B cell (primary cell): ENCODE measurements around the gene TMEM80. TPM values are rescaled to one million over a fixed set of nuclear protein-coding genes. Genes with fewer than 3 reads are reported as not detected.

Experiments
- ATAC-seq: fragments of 200-7000 bp; cut with Tn5 transposase; one replicate; pipeline ENCODE4 v1.10.0; 2021; ENCODE audit warnings: low read depth, mild to moderate bottlenecking, moderate number of reproducible peaks, moderate library complexity
- CTCF ChIA-PET: fragments of 350-600 bp; sonication (Branson Sonifier 250); formaldehyde crosslinking; loops from one replicate; lab custom pipeline; 2021; ENCODE audit warnings: antibody characterized with exemption, inconsistent platforms; lab: Charles Lee
- POLR2A ChIA-PET: fragments of 350-600 bp; sonication (Branson Sonifier 250); formaldehyde crosslinking; loops from one replicate; lab custom pipeline; 2021; ENCODE audit warnings: antibody characterized with exemption; lab: Charles Lee
- DNase-seq: peaks from one replicate; pipeline ENCODE4 v3.0.0; 2013
- H2AFZ ChIP-seq: 2 replicates; pipeline ENCODE4 v1.6.1; 2012; ENCODE audit warnings: mild to moderate bottlenecking, low read depth, low read length; ENCODE audit not compliant: insufficient read depth, poor library complexity, severe bottlenecking
- H3K27ac ChIP-seq, 2 donors: 1 replicate in 1 of 2; 2 replicates in 1 of 2; pipeline ENCODE4 v1.5.1; 2012 to 2013; ENCODE audit warnings: low read length in 2 of 2, mild to moderate bottlenecking in 2 of 2, moderate library complexity in 1 of 2
- H3K27me3 ChIP-seq, 4 experiments: fragments of 200-600 bp in 1 of 4; sonication (generic) in 1 of 4; replicated peaks in 1 of 4; 1 replicate in 2 of 4; 2 replicates in 2 of 4; pipeline versions ENCODE4 v1.6.1 to v1.7.0; 2013 to 2016; ENCODE audit warnings: low read length in 3 of 4, mild to moderate bottlenecking in 2 of 4, mixed read lengths in 1 of 4, moderate library complexity in 1 of 4; ENCODE audit not compliant: insufficient read depth in 4 of 4, control insufficient read depth in 3 of 4; ENCODE audit errors: control extremely low read depth in 1 of 4
- H3K36me3 ChIP-seq, 2 experiments: replicated peaks in 1 of 2; 1 replicate in 1 of 2; 2 replicates in 1 of 2; pipeline versions ENCODE4 v1.6.1 to v1.7.1; 2013; ENCODE audit warnings: low read length in 1 of 2; ENCODE audit not compliant: insufficient read depth in 2 of 2, control insufficient read depth in 1 of 2; ENCODE audit errors: control extremely low read depth in 1 of 2, extremely low read depth in 1 of 2
- H3K4me1 ChIP-seq, 2 donors: fragments of 200-600 bp in 1 of 2; sonication (generic) in 1 of 2; 1 replicate in 1 of 2; 2 replicates in 1 of 2; pipeline versions ENCODE4 v1.5.1 to v1.6.1; 2013 to 2017; ENCODE audit warnings: low read length in 2 of 2; ENCODE audit not compliant: control insufficient read depth in 2 of 2, insufficient read depth in 2 of 2
- H3K4me2 ChIP-seq: replicated peaks from 2 replicates; pipeline ENCODE3; 2012; ENCODE audit warnings: mild to moderate bottlenecking, low read depth, low read length; ENCODE audit not compliant: poor library complexity, severe bottlenecking
- H3K4me3 ChIP-seq, 5 experiments: fragments of 200-600 bp in 1 of 5; sonication (generic) in 1 of 5; 1 replicate in 3 of 5; 2 replicates in 2 of 5; pipeline versions ENCODE4 v1.5.1 to v1.7.0; 2011 to 2016; ENCODE audit warnings: low read length in 4 of 5, mild to moderate bottlenecking in 4 of 5, low read depth in 2 of 5, control low read depth in 1 of 5, moderate library complexity in 1 of 5; ENCODE audit not compliant: insufficient read depth in 1 of 5; ENCODE audit errors: control extremely low read depth in 1 of 5, extremely low read depth in 1 of 5
- H3K79me2 ChIP-seq: fragments of 200-600 bp; sonication (generic); one replicate; pipeline ENCODE4 v1.6.0; 2016; ENCODE audit warnings: low read length; ENCODE audit not compliant: control insufficient read depth, insufficient read depth
- H3K9ac ChIP-seq: fragments of 200-600 bp; sonication (generic); 2 replicates; pipeline ENCODE4 v1.6.1; 2017; ENCODE audit warnings: mild to moderate bottlenecking, low read length, moderate library complexity
- H3K9me3 ChIP-seq, 3 donors: one replicate each; pipeline versions ENCODE4 v1.6.1 to v1.7.1; 2013; ENCODE audit warnings: low read length in 2 of 3; ENCODE audit not compliant: control insufficient read depth in 2 of 3, insufficient read depth in 1 of 3; ENCODE audit errors: control extremely low read depth in 1 of 3
- H4K20me1 ChIP-seq: 2 replicates; pipeline ENCODE4 v1.6.0; 2012; ENCODE audit warnings: mild to moderate bottlenecking, low read length; ENCODE audit not compliant: insufficient read depth, control insufficient read depth, poor library complexity, severe bottlenecking
- H3K27ac Mint-ChIP-seq: one replicate; pipeline ENCODE4 v1.8.0; 2021; ENCODE audit warnings: mixed read lengths
- H3K27me3 Mint-ChIP-seq: one replicate; pipeline ENCODE4 v1.8.0; 2021; ENCODE audit warnings: mixed read lengths
- H3K4me1 Mint-ChIP-seq: one replicate; pipeline ENCODE4 v1.8.0; 2021; ENCODE audit warnings: mixed read lengths
- H3K4me3 Mint-ChIP-seq: one replicate; pipeline ENCODE4 v1.8.0; 2021; ENCODE audit warnings: mixed read lengths
- H3K9me3 Mint-ChIP-seq: one replicate; pipeline ENCODE4 v1.8.0; 2022; ENCODE audit warnings: mixed read lengths; ENCODE audit not compliant: insufficient read depth
- CTCF ChIP-seq: fragments of 200-600 bp; IDR thresholded peaks from one replicate; pipeline ENCODE4 v1.8.0; 2022; ENCODE audit warnings: antibody characterized with exemption, mild to moderate bottlenecking
- EZH2 ChIP-seq: IDR thresholded peaks from 2 replicates; pipeline ENCODE4 v1.6.1; 2012; ENCODE audit warnings: borderline replicate concordance, low read depth, mild to moderate bottlenecking, moderate library complexity, low read length; ENCODE audit not compliant: insufficient read depth, poor library complexity, severe bottlenecking
- WGBS: methylation state at CpG from one replicate; pipeline ENCODE4 v1.1.5; 2013; ENCODE audit warnings: missing lambda C conversion rate; ENCODE audit not compliant: insufficient coverage; 5-methylcytosine and 5-hydroxymethylcytosine counted together
- intact Hi-C: fragments of 100-400 bp; cut with micrococcal nuclease; formaldehyde crosslinking; loops from one replicate; pipeline ENCODE4 v1.10.0; 2022
- polyA plus RNA-seq: library from polyadenylated mRNA; depleted of rRNA; stranded (reverse); fragments of >200 nt; gene quantifications from 2 replicates; pipeline ENCODE4 v1.2.3, GENCODE V29; 2012
- total RNA-seq, 2 donors: library from RNA; stranded (reverse); fragments of 120-200 nt in 1 of 2; gene quantifications; 1 replicate in 1 of 2; 2 replicates in 1 of 2; pipeline versions ENCODE4 v1.2.3 to v1.2.4, GENCODE V29; 2013 to 2022

The TMEM80 gene
- total and polyA plus RNA-seq, 2 donors (not counting 1 experiment from before 2014, with no cell fraction given), result 72.5 to 84.1 TPM

DNA sequence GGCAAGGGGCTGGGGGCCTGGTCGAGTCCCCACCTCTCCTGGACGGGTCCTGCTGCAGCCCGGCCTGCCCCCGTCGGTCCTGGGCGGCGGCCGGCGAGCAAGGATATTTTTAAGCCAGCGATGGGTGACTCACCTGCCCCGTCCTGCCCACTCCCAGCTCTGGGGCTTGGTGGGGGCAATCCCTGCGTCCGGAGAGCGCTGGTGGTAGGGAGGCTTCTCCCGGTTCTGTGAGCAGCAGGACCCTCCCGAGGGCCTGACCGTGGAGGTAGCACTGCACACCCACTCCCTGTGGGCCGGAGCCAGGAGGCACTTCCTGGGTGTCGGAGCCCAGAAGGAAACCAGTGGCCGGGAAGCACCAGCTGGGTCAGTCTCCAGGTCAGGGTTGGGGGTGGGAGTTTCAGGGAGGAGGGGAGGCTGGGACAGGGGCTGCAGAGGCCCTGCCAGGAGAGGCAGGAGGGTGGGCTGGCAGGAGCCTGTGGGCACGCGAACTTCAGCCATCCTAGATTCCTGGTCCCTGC, 10.9 kb downstream of the TMEM80 start:
- no peak for ATAC-seq
- peaks cover 0 to 4% (median 0%) of the 10 kb centered on the region in 3 donors for H3K9me3 ChIP-seq
- H3K27me3 Mint-ChIP-seq, result peaks cover 12% of the 10 kb centered on the region
- intact Hi-C loops, result no loop called here
- H3K9ac ChIP-seq, result no peak overlapping the region
- DNase-seq, result no peak
- H3K9me3 Mint-ChIP-seq, result no peaks in the 10 kb centered on the region
- H3K4me3 ChIP-seq, result no peak overlapping the region
- H3K4me1 ChIP-seq, result peaks cover 13 to 21% of the 10 kb centered on the region in 2 donors
- peaks cover 0 to 10% of the 10 kb centered on the region in 2 experiments for H3K36me3 ChIP-seq
- TF ChIP-seq EZH2 (no peak), CTCF (no peak)
- WGBS, result 18% methylated on average over 22 of the region's 22 CpGs
- H4K20me1 ChIP-seq, result peaks cover 12% of the 10 kb centered on the region
- ChIA-PET POLR2A (interaction anchor here (0.5 kb wide), 1 partner anchor 10 kb away, joined by 6 read pairs; no protein-coding TSS in a partner anchor), CTCF (interaction anchor here (0.9 kb wide), 1 partner anchor 19 kb away, joined by 3 read pairs; no protein-coding TSS in a partner anchor)
- peaks cover 0 to 39% (median 12%) of the 10 kb centered on the region in 4 experiments for H3K27me3 ChIP-seq
- H2AFZ ChIP-seq, result no peak overlapping the region
- H3K79me2 ChIP-seq, result peaks cover 7% of the 10 kb centered on the region
- peak overlapping the region; percentile 68 for H3K4me2 ChIP-seq
- H3K27ac Mint-ChIP-seq, result no peak overlapping the region
- H3K4me1 Mint-ChIP-seq, result peaks cover 10% of the 10 kb centered on the region
- H3K4me3 Mint-ChIP-seq, result peak overlapping the region; percentile 34
- H3K27ac ChIP-seq, result no peak overlapping the region
